HG02623 (cell line): ENCODE results near the gene MUC5B.
"Not testable (repeated sequence)": the region's sequence is repeated elsewhere in the genome, so short reads cannot be mapped to it uniquely, and the experiment has no call there.

ENCODE experiments used
- ATAC-seq: cut with Tn5 transposase; IDR thresholded peaks from one replicate; pipeline ENCODE4 v1.9.1; 2021; ENCODE audit warnings: moderate library complexity; ENCODE audit not compliant: unreplicated experiment

Gene MUC5B

DNA sequence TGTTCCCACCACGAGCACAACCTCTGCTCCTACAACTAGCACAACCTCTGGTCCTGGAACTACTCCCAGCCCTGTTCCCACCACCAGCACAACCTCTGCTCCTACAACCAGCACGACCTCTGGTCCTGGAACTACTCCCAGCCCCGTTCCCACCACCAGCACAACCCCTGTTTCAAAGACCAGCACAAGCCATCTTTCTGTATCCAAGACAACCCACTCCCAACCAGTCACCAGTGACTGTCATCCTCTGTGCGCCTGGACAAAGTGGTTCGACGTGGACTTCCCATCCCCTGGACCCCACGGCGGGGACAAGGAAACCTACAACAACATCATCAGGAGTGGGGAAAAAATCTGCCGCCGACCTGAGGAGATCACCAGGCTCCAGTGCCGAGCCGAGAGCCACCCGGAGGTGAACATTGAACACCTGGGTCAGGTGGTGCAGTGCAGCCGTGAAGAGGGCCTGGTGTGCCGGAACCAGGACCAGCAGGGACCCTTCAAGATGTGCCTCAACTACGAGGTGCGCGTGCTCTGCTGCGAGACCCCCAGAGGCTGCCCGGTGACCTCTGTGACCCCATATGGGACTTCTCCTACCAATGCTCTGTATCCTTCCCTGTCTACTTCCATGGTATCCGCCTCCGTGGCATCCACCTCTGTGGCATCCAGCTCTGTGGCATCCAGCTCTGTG is 30.9 kb upstream of the MUC5B start:
- ATAC-seq = not testable (repeated sequence)

GRCh38 chr11:1192741-1193325 is 30.0 kb upstream of the MUC5B start:
- no peak for ATAC-seq

DNA sequence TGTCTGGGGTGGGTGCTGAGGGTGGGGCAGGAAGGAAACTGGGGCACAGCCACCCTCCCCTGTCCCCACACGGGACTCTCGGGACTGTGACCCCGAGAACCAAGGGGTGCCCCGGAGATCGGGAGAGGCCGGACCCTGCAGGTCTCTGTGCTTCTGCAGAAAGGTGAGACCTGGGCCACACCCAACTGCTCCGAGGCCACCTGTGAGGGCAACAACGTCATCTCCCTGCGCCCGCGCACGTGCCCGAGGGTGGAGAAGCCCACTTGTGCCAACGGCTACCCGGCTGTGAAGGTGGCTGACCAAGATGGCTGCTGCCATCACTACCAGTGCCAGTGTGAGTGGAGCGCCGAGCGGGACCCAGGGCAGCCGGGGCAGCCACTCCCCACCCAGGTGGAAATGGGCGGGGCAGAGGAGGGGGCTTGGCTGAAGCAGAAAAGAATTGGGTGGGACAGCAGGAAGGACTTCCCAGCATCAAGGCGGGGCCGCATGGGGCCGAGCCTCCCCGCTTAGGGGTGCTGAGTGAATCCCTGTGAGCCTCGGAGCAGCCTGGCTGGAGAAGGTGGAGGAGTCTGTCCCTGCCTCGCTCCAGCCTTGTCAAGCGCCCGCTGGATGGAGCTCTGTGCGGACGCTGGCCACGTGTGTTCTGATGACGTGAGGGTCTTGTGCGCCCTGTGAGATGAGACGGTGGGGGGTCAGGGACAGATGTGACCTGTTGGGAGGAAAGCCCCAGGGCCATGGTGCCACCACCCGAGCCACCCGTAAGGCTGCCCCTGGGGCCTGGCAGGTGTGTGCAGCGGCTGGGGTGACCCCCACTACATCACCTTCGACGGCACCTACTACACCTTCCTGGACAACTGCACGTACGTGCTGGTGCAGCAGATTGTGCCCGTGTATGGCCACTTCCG is 29.3 kb upstream of the MUC5B start:
- ATAC-seq = no peak

DNA sequence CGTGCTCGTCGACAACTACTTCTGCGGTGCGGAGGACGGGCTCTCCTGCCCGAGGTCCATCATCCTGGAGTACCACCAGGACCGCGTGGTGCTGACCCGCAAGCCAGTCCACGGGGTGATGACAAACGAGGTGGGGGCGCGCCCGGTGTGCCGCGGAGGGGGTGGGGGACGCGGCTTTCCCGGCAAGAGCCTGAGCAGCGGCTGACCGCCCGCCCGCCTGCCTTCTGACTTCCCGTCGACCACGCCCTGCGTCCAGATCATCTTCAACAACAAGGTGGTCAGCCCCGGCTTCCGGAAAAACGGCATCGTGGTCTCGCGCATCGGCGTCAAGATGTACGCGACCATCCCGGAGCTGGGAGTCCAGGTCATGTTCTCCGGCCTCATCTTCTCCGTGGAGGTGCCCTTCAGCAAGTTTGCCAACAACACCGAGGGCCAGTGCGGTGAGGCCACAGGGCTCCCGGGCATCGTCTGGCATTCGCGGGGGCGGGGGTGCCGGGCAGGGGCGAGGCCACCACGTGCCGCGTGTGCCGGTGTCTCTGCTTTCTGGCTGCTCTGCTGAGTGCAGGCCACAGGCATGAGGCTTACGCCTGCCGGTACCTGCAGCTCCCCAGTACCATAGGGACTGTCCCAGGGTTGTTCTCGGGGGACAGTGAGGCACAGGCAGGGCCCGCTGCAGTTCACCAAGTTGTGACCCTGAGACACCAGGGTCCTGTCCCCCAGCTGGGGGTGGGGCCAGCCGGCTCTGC is 28.5 kb upstream of the MUC5B start:
- no peak for ATAC-seq

GRCh38 chr11:1194977-1195681 is 27.7 kb upstream of the MUC5B start:
- no peak for ATAC-seq

GRCh38 chr11:1195682-1196515 is 27.0 kb upstream of the MUC5B start:
- ATAC-seq = no peak

DNA sequence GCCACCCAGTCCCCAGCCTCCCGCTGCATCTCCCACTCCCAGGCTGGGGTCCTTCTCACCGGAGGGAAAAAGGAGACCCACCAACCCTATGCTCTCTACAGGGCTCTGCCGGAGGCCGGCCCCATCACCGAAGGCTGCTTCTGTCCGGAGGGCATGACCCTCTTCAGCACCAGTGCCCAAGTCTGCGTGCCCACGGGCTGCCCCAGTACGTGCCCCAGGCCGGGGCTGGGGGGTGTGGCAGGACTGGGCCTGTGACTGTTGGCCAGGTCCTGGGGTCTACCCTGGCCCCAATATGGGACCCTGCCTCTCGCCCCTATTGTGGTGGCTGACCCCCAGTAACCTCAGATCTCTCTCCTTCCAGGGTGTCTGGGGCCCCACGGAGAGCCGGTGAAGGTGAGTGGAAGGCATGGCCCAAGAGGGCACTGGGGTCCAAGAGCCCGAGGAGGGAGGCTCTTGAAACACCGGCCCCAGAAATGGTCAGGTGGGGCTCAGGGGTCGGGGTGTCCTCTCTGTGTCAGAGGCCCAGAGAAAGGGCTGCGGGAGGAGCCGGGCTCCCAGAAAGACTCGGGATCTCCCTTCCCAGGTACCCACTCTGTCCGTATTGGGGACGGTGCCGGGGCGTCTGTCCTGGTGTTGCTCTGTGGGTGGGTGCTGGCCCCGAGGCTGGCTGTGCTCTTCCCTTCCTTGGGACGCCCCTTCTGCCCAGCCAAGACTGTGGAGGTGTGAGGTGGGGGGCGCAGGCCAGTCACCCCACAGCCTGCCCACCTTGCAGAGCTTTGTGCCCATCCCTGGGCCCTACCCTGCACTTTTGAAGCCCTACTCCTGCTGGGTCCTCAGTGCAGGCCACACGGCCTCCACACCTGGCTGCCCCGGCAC is 26.1 kb upstream of the MUC5B start:
- ATAC-seq = no peak

DNA sequence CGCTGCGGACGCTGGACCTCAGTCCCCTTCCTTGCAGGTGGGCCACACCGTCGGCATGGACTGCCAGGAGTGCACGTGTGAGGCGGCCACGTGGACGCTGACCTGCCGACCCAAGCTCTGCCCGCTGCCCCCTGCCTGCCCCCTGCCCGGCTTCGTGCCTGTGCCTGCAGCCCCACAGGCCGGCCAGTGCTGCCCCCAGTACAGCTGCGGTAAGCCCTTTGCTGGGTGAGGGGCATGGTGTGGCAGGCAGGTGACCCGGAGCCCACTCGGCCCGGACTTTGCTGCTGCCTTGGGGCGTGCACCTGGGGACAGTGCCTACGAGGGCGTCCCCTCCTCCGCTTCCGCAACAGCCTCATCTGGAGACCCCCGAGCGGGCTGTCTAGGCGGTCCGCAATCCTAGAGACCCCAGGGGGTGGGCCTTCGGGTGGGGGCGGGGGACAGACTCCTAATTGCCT is 25.4 kb upstream of the MUC5B start:
- no peak for ATAC-seq

GRCh38 chr11:1197886-1198560 is 24.8 kb upstream of the MUC5B start:
- no peak for ATAC-seq

DNA sequence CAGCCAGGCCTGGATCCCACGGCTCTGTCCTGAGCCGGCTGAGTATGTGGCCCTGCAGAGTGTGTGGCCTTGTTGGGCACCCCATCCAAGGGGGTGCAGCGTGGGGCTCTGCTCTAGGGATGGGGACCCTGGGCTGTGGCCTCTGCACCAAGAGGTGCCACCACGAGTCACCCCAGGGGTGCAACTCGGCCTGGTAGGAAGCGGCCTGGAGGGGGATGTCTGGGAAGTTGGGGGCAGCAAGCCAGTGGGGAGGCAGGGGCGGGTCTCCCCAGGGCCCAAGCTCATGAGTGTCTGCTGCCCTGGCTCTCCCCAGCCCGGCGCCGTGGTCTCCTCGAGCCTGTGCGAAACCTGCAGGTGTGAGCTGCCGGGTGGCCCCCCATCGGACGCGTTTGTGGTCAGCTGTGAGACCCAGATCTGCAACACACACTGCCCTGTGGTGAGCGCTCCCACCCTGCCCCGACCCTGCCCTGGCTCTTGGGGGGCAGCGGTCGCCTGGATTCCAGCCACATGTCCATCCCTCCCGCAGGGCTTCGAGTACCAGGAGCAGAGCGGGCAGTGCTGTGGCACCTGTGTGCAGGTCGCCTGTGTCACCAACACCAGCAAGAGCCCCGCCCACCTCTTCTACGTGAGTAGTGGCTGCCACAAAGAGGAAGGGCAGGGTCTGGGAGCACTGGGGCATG is 24.2 kb upstream of the MUC5B start:
- no peak for ATAC-seq

- ATAC-seq = no peak
These were observed 23.6 kb upstream of the MUC5B start for GRCh38 chr11:1199241-1199750.

DNA sequence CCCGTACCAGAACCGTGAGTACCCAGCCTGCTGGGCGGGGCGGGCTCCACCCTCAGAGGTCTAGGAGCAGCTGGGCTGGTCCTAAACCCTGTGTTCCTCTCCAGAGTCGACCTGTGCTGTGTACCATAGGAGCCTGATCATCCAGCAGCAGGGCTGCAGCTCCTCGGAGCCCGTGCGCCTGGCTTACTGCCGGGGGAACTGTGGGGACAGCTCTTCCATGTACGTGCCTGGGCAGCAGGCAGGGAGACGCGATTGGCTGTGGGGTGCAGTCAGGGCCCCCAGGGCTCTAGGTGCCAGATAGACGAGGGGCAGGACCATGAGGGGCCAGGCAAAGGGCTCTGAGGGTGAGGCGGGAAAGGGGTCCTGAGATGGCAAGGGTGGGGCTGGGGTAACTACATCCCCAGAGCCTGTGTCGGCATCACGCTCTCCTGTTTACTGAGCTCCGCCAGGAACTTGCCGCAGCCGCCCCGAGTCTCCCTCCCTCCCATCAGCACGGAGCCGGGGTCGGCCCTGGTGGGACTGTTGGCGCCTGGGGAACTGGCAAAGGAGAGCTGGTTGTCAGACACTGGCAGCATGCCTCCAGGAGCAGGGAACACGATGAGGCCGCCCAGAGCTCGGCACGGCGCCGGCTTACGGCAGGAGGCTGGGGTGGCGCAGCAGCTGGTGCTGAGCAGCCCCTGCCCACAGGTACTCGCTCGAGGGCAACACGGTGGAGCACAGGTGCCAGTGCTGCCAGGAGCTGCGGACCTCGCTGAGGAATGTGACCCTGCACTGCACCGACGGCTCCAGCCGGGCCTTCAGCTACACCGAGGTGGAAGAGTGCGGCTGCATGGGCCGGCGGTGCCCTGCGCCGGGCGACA is 22.9 kb upstream of the MUC5B start:
- ATAC-seq = no peak

DNA sequence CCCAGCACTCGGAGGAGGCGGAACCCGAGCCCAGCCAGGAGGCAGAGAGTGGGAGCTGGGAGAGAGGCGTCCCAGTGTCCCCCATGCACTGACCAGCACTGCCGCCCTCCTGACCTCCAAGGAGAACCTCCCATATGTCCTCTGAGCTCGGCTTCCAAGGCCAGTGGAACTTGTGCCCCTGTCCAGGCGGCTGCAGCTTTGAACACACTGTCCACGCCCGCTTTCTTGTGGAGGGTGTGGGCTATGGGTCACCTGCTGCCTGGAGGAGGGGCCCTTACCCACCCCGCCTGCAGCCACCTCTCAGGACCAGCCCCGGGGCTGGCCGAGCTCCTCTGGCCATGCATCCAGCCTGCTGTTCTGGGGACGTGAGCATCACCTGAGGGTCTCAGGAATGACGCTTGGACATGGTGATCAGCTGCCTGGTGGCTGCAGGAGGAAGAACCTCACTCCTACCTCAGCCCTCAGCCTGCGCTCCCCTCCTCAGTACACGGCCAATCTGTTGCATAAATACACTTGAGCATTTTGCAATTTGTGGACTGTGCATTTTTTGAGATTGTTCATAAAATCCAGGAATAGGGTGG is 22.2 kb upstream of the MUC5B start:
- ATAC-seq = no peak

GRCh38 chr11:1201395-1202153 is 21.3 kb upstream of the MUC5B start:
- ATAC-seq = no peak

- no peak for ATAC-seq
These were observed 20.6 kb upstream of the MUC5B start for GRCh38 chr11:1202154-1202775.
